Occipital lobe (tissue), 3 donors: ENCODE data around the gene SKIC3. TPM values are rescaled to one million over a fixed set of nuclear protein-coding genes. Genes with fewer than 3 reads are reported as not detected.

Experiments
- DNase-seq: peaks from one replicate; lab custom pipeline; 2025; lab: John Stamatoyannopoulos, UW
- small RNA-seq: library from RNA; depleted of rRNA; stranded (forward); fragments of <200 nt; gene quantifications from one replicate; pipeline ENCODE3, GENCODE V24; 2014
- total RNA-seq: library from RNA; depleted of rRNA; stranded (reverse); fragments of >200 nt; gene quantifications from one replicate; pipeline ENCODE4 v1.2.3, GENCODE V29; 2014

The SKIC3 gene
- total RNA-seq, 1 donor from 2014 or later = 216 TPM

DNA sequence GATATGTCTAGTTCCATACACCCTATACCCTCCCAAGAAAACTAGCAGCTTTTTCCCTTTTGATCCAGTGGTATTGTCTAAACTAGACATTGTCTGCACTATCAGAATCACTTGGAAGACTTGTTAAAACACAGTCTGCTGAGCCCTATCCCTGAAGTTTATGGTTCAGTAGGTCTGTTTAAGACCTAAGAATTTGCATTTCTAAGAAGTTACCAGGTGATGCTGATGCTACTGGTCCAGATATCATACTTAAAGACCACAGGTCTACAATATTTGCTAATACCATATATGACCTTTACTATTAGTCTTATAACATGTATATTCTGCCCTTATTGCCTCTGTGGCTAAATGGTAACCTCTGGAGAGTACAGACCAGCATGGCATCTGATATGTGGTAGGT is 23.3 kb downstream of the SKIC3 start:
- no peak for DNase-seq

DNA sequence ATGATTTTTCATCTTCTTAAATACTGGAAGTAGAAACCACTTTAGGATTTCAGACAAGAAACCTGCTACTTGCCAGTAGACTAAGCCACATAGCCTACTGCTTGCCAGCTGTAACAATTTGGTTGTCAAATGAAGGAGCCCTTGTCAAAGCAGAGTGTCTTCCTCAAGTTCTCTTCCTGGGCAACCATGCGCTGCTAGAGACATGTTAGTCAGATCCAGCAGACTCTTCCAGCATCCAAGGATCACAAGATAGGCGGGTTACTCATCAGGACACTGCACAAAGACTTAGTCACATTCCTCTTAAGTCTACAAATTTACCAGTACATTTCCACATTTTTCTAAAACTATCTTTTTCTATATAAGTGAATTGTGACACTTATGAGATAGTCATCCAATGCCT is 24.4 kb downstream of the SKIC3 start:
- peak; percentile 4 for DNase-seq

- no peak for DNase-seq
These were observed 26.2 kb downstream of the SKIC3 start for GRCh38 chr5:95528565-95528964.

- DNase-seq = no peak
These were observed 27.9 kb downstream of the SKIC3 start for GRCh38 chr5:95526871-95527270.

- no peak for DNase-seq
These were observed 30.4 kb downstream of the SKIC3 start for GRCh38 chr5:95524423-95524822.

GRCh38 chr5:95520206-95520605 is 34.6 kb downstream of the SKIC3 start:
- no peak for DNase-seq

GRCh38 chr5:95519681-95520080 is 35.1 kb downstream of the SKIC3 start:
- DNase-seq = no peak

GRCh38 chr5:95519151-95519550 is 35.6 kb downstream of the SKIC3 start:
- no peak for DNase-seq

DNA sequence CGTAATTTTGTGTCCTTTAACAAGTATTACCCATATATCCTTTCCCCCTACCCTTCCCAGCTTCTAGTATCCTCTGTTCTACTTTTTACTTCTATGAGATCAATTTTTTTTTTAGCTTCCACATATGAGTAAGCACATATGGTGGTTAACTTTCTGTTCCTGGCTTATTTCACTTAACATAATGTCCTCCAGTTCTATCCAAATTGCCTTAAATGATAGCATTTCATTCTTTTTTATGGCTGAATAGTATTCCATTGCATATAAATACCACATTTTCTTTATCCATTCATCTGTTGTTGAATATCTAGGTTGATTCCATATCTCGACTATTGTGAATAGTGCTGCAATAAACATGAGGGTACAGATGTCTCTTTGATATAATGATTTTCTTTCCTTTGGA is 36.4 kb downstream of the SKIC3 start:
- no peak for DNase-seq

DNA sequence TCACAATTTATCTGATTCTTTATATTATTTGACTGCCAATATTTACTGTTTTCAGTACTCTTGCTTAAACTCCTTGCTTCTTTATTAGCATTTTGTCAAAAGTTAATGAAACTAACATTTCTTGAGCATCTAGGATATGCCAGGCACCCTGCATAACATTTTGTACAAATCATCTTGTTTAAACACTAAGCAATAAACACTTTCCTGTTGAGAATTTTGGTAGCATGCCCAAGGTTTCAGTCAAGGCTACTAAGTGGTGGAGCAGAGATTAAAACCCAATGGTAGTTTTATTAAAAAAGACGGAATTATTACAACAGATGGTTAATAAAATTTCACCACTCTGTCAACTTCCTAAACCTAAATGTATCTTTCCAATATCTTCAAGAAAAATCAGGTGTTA is 43.2 kb downstream of the SKIC3 start:
- DNase-seq = no peak

GRCh38 chr5:95508550-95508949 is 46.2 kb downstream of the SKIC3 start:
- DNase-seq = no peak

Small RNA genes within 50 kb of the gene (small RNA-seq; reads per million reads assigned to genes)
- not detected for gene RNU6-308P

Other genes with a start within 250 kb of the SKIC3 start
- 0.62 TPM for gene FAM81B, start 163.6 kb downstream of the SKIC3 start, total RNA-seq
- 10.8 TPM for gene ARSK, start 124 bp upstream of the SKIC3 start, total RNA-seq
- not detected for gene GPR150, start 65.1 kb upstream of the SKIC3 start, total RNA-seq
- gene RFESD, start 91.8 kb upstream of the SKIC3 start, total RNA-seq = 1.4 TPM
- gene SPATA9, start 128.0 kb upstream of the SKIC3 start, total RNA-seq = 0.78 TPM
- gene RHOBTB3, start 176.4 kb upstream of the SKIC3 start, total RNA-seq = 348 TPM